Endothelial cell (in vitro differentiated cells): ENCODE data around the gene LARGE2. TPM values are rescaled to one million over a fixed set of nuclear protein-coding genes. Genes with fewer than 3 reads are reported as not detected.
A peak's percentile ranks its signal among the peaks of the same experiment; 100 is the strongest.
"Not testable (repeated sequence)": the region's sequence is repeated elsewhere in the genome, so short reads cannot be mapped to it uniquely, and the experiment has no call there.

ENCODE experiments used
- DNase-seq: peaks from one replicate; pipeline ENCODE4 v3.0.0; 2021; ENCODE audit warnings: low spot score
- H3K27ac Mint-ChIP-seq: one replicate; pipeline ENCODE4 v1.8.0; 2021; ENCODE audit warnings: mixed read lengths, inconsistent platforms; ENCODE audit not compliant: unreplicated experiment
- H3K27me3 Mint-ChIP-seq: one replicate; pipeline ENCODE4 v1.8.0; 2021; ENCODE audit warnings: mild to moderate bottlenecking, moderate library complexity, mixed read lengths, inconsistent platforms; ENCODE audit not compliant: unreplicated experiment
- H3K36me3 Mint-ChIP-seq: one replicate; pipeline ENCODE4 v1.8.0; 2021; ENCODE audit warnings: mild to moderate bottlenecking, low read depth, mixed read lengths, inconsistent platforms; ENCODE audit not compliant: unreplicated experiment
- H3K4me1 Mint-ChIP-seq: one replicate; pipeline ENCODE4 v1.8.0; 2021; ENCODE audit warnings: mild to moderate bottlenecking, mixed read lengths, inconsistent platforms; ENCODE audit not compliant: unreplicated experiment
- H3K4me3 Mint-ChIP-seq: one replicate; pipeline ENCODE4 v1.8.0; 2021; ENCODE audit warnings: mild to moderate bottlenecking, mixed read lengths, inconsistent platforms; ENCODE audit not compliant: unreplicated experiment
- H3K9me3 Mint-ChIP-seq: one replicate; pipeline ENCODE4 v1.8.0; 2021; ENCODE audit warnings: mixed read lengths, inconsistent platforms; ENCODE audit not compliant: unreplicated experiment
- CTCF ChIP-seq: fragments of 200-600 bp; sonication (generic); IDR thresholded peaks from one replicate; pipeline ENCODE4 v1.5.0; 2021; ENCODE audit warnings: antibody characterized with exemption; ENCODE audit not compliant: unreplicated experiment
- total RNA-seq: library from RNA; stranded (reverse); fragmentation: NEBNext Ultra II Directional; extraction: Animal tissue kit (Norgen Biotek cat#: 25700); gene quantifications from one replicate; pipeline ENCODE4 v1.2.1, GENCODE V29; 2021; ENCODE audit not compliant: unreplicated experiment

Gene LARGE2
- total RNA-seq, 1 donor from 2014 or later: 0.95 TPM

DNA sequence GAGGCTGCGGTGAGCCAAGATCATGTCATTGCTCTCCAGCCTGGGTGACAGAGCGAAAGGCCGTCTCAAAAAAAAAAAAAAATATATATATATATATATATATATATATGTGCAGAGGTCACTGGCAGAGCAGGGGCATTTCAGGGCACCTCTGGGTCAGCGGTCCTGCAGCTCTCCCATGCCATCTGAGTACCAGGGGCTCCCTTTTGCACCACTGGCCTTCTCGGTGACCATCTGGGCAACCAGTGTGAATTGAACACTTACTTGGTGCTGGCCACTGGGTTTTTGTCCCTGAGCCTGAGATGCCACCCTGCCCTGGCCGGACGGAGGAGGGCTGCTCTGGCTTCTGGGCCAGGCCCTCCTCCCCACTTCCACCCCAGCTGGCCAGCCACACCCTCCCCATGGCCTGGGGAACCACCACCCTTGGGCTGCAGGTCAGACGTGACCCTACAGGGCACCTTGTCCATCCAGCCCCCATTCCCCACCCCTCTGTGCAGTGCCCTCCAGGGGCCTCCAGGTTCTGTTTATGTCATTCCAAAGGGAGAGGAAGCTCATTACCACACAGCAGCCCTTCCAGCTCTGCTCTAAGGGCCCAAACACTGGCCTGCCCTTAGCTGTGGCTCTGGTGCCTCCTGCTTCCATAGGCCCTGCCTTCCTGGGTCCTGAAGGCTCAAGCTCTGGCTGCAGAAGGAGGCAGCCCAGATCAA, 26.8 kb upstream of the LARGE2 start:
- no peak overlapping the region for H3K27ac Mint-ChIP-seq
- peaks cover 3% of the 10 kb centered on the region for H3K36me3 Mint-ChIP-seq
- H3K4me1 Mint-ChIP-seq: peaks cover 2% of the 10 kb centered on the region
- H3K4me3 Mint-ChIP-seq: no peak overlapping the region
- no peak for DNase-seq
- no peaks in the 10 kb centered on the region for H3K9me3 Mint-ChIP-seq
- H3K27me3 Mint-ChIP-seq: peaks cover 23% of the 10 kb centered on the region
- TF ChIP-seq CTCF: no peak

- Mint-ChIP-seq H3K27me3 (peaks cover 23% of the 10 kb centered on the region), H3K4me3 (no peak overlapping the region), H3K36me3 (peaks cover 3% of the 10 kb centered on the region), H3K9me3 (no peaks in the 10 kb centered on the region), H3K27ac (no peak overlapping the region), H3K4me1 (peaks cover 3% of the 10 kb centered on the region)
- TF ChIP-seq CTCF: no peak
- no peak for DNase-seq
Observed at GRCh38 chr11:45896422-45896984, 26.0 kb upstream of the LARGE2 start.

DNA sequence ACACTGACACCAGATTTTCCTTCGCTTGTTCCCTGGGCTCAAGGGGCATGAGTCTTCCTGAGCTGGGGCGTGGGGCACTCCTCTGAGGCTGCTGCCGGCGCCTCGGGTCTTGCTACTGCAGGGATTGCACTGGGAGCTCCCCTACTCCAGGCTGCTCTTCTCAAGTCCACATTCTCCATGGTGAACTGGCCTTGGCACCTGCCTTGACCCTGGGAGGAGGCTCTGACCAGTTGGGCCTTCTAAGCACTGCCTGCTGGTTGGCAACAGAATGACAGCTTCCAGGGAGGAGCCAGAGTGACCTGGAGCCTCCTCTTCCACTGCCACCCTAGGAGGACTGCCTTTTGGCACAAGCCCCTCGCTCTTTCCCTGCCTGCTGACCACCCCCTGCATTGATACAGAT, 24.9 kb upstream of the LARGE2 start:
- no peak overlapping the region for H3K4me3 Mint-ChIP-seq

GRCh38 chr11:45899086-45899447, 23.4 kb upstream of the LARGE2 start:
- H3K4me3 Mint-ChIP-seq: no peak overlapping the region
- peak overlapping the region; percentile 61 for H3K27ac Mint-ChIP-seq
- DNase-seq: no peak
- peaks cover 2% of the 10 kb centered on the region for H3K36me3 Mint-ChIP-seq
- H3K27me3 Mint-ChIP-seq: peaks cover 33% of the 10 kb centered on the region
- TF ChIP-seq CTCF: no peak
- H3K9me3 Mint-ChIP-seq: no peaks in the 10 kb centered on the region
- H3K4me1 Mint-ChIP-seq: peaks cover 3% of the 10 kb centered on the region

More for the DNA sequence above, 24.9 kb upstream of the LARGE2 start:
- Mint-ChIP-seq H3K4me1 (peaks cover 3% of the 10 kb centered on the region), H3K36me3 (peaks cover 3% of the 10 kb centered on the region), H3K9me3 (no peaks in the 10 kb centered on the region), H3K27ac (no peak overlapping the region), H3K27me3 (peaks cover 32% of the 10 kb centered on the region)
- no peak for TF ChIP-seq CTCF
- no peak for DNase-seq

DNA sequence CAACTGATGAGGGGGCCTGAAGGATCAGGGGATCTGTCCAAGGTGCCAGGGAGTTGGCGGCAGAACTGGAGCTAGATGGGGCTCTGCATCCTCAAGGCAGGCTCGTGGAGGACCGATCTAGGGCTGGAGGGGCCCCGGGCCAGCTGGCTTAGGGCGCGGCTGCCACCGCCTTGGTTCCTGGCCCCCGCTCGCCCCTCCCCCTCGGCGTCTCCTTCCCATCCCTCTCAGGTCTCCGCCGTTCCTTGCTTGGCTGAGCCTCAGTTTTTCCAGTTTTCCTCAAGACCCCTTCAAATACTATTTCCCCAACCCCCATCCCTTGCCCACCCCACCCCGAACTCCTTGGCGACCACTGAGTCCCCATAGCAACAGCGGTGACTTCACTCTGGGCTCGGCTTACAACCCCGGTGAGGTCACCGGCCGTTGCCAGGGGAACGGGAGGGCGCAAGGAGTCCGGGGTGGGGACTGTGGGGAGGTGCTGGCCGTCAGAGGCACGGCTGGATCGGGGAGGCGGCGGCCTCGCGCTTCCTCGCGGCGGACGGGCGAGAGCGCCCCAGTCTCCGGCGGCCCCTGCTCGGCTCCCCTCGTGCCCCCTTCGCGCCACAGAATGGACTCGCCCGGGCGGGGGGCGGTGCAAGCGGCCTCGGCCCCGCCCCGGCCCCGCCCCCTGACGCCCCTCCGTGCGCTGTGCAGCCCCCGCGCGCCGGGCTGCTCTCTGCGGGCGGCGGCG, 22.8 kb upstream of the LARGE2 start:
- H3K9me3 Mint-ChIP-seq: no peaks in the 10 kb centered on the region
- no peaks in the 10 kb centered on the region for H3K36me3 Mint-ChIP-seq
- H3K4me1 Mint-ChIP-seq: peaks cover 3% of the 10 kb centered on the region
- peak; percentile 75 for DNase-seq
- H3K27me3 Mint-ChIP-seq: peaks cover 36% of the 10 kb centered on the region
- H3K4me3 Mint-ChIP-seq: no peak overlapping the region
- no peak for TF ChIP-seq CTCF
- H3K27ac Mint-ChIP-seq: peak overlapping the region; percentile 61

DNA sequence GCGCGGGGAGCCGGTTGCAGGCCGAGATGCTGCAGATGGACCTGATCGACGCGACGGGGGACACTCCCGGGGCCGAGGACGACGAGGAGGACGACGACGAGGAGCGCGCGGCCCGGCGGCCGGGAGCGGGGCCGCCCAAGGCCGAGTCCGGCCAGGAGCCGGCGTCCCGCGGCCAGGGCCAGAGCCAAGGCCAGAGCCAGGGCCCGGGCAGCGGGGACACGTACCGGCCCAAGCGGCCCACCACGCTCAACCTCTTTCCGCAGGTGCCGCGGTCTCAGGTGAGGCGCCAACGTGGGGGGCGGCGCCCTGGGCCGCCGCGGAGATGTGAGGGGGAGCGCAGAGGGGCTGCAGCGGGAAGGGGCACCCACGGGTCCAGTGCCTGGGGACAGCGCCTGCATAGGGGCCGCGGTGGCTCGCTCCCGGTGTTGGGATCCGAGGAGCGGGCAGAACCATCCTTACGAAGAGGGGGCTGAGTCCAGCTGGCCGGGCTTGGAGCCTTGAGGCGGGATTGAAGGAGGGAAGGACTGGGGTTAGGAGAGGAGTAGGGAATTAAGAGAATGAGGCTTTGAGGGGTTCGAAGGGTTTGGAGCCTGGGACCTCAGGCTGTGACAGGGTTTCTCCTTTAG, 22.2 kb upstream of the LARGE2 start:
- H3K4me1 Mint-ChIP-seq, H3K36me3 Mint-ChIP-seq, H3K9me3 Mint-ChIP-seq, DNase-seq: not testable (repeated sequence)
- Mint-ChIP-seq H3K4me3 (peak overlapping the region; percentile 85), H3K27me3 (peaks cover 34% of the 10 kb centered on the region), H3K27ac (peak overlapping the region; percentile 74)
